GM12892 (cell line): ENCODE data around the gene C12orf60.

Experiments used
- POLR2A ChIP-seq: IDR thresholded peaks from 2 replicates; pipeline ENCODE4 v1.6.1; 2011; ENCODE audit warnings: low read depth, low read length, control low read depth
- POLR2AphosphoS5 ChIP-seq: IDR thresholded peaks from 2 replicates; pipeline ENCODE4 v1.6.1; 2011; ENCODE audit warnings: low read depth, low read length, control low read depth

DNA sequence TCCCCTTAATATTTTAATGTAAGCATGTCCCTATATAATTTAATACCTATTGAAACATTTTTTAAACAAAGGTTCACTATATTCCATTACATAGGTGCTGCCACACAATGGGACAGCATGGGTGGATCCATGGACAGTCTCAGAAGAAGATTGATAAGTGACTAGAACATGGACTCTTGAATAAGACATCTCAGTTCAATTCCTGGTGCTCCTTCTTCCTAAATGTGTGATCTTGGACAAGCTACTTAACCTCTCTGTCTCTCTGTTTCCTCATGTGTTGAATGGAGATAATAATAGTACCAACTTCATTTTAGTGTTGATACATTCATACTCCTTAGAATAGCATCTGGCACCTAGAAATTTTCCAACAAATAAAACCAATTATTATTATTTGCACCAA is 40.9 kb downstream of the C12orf60 start:
- TF ChIP-seq POLR2A (no peak), POLR2AphosphoS5 (no peak)
